Endothelial cell of umbilical vein (primary cell): ENCODE measurements around the gene BRD2. TPM values are rescaled to one million over a fixed set of nuclear protein-coding genes. Genes with fewer than 3 reads are reported as not detected.

ENCODE experiments used
- BruUV-seq: library from RNA; stranded (reverse); fragments of 400-500 nt; replicated peaks from 2 replicates; lab custom pipeline; 2021; lab: Mats Ljungman, UMichigan
- CTCF ChIA-PET: fragments of 300-600, 350-600 bp; sonication (Branson Sonifier 250); formaldehyde crosslinking; loops from one replicate; lab custom pipeline; 2021; ENCODE audit warnings: antibody characterized with exemption, inconsistent platforms; lab: Charles Lee
- POLR2A ChIA-PET: fragments of 300-600, 350-600 bp; sonication (Branson Sonifier 250); formaldehyde crosslinking; loops from one replicate; lab custom pipeline; 2021; ENCODE audit warnings: antibody characterized with exemption, inconsistent platforms; lab: Charles Lee
- DNase-seq: peaks from one replicate; pipeline ENCODE4 v3.0.0-alpha.2; 2011; ENCODE audit warnings: low read depth, low spot score
- FAIRE-seq: peaks from 2 replicates; lab custom pipeline; 2011; peaks lifted over from hg19 to GRCh38; lab: Jason Lieb, UNC
- H2AFZ ChIP-seq: 2 replicates; pipeline ENCODE4 v1.6.0; 2012; ENCODE audit warnings: low read depth, low read length, control low read depth, inconsistent platforms
- H3K27ac ChIP-seq: 2 replicates; pipeline ENCODE4 v1.5.1; 2011; ENCODE audit warnings: low read depth, mild to moderate bottlenecking, control low read depth, low read length, moderate library complexity; ENCODE audit not compliant: insufficient read depth
- H3K27me3 ChIP-seq, 2 experiments: 2 replicates each; pipeline versions ENCODE4 v1.6.0 to v1.6.1; 2011; ENCODE audit warnings: low read length in 2 of 2, mixed read lengths in 1 of 2; ENCODE audit not compliant: control insufficient read depth in 2 of 2, insufficient read depth in 2 of 2
- H3K36me3 ChIP-seq, 2 experiments: 2 replicates in 1 of 2; 3 replicates in 1 of 2; pipeline ENCODE4 v1.5.1; 2011; ENCODE audit warnings: low read length in 2 of 2, mild to moderate bottlenecking in 1 of 2, moderate library complexity in 1 of 2; ENCODE audit not compliant: control insufficient read depth in 2 of 2, insufficient read depth in 2 of 2; ENCODE audit errors: extremely low read depth in 1 of 2
- H3K4me1 ChIP-seq: 3 replicates; pipeline ENCODE4 v1.5.1; 2011; ENCODE audit warnings: mild to moderate bottlenecking, low read length; ENCODE audit not compliant: control insufficient read depth, insufficient read depth; ENCODE audit errors: extremely low read depth
- H3K4me2 ChIP-seq: 2 replicates; pipeline ENCODE4 v1.6.1; 2011; ENCODE audit warnings: low read length, control low read depth, mixed read lengths; ENCODE audit not compliant: insufficient read depth
- H3K4me3 ChIP-seq, 3 experiments: fragments of 200-600 bp in 1 of 3; sonication (generic), shearing (Covaris generic) in 1 of 3; replicated peaks in 1 of 3; 2 replicates each; pipeline ENCODE4 v1.5.1; 2011 to 2016; ENCODE audit warnings: control low read depth in 3 of 3, low read length in 3 of 3, mild to moderate bottlenecking in 2 of 3, inconsistent platforms in 1 of 3, low read depth in 1 of 3, moderate library complexity in 1 of 3; ENCODE audit not compliant: insufficient read depth in 1 of 3
- H3K79me2 ChIP-seq: 2 replicates; pipeline ENCODE4 v1.6.0; 2012; ENCODE audit warnings: low read length, inconsistent platforms; ENCODE audit not compliant: control insufficient read depth, insufficient read depth
- H3K9ac ChIP-seq: replicated peaks from 2 replicates; pipeline ENCODE3; 2011; ENCODE audit warnings: low read length, control low read depth; ENCODE audit not compliant: insufficient read depth; ENCODE audit errors: extremely low read depth
- H3K9me1 ChIP-seq: replicated peaks from 3 replicates; pipeline ENCODE4 v1.6.0; 2011; ENCODE audit warnings: mild to moderate bottlenecking, low read length; ENCODE audit not compliant: control insufficient read depth, insufficient read depth; ENCODE audit errors: extremely low read depth
- H3K9me3 ChIP-seq: replicated peaks from 2 replicates; pipeline ENCODE4 v1.5.1; 2012; ENCODE audit warnings: low read length, inconsistent platforms; ENCODE audit not compliant: control insufficient read depth, insufficient read depth
- H4K20me1 ChIP-seq: replicated peaks from 2 replicates; pipeline ENCODE3; 2011; ENCODE audit warnings: mild to moderate bottlenecking, low read length; ENCODE audit not compliant: control insufficient read depth, insufficient read depth; ENCODE audit errors: extremely low read depth
- CTCF ChIP-seq, 2 donors: IDR thresholded peaks; 1 replicate in 1 of 2; 2 replicates in 1 of 2; pipeline ENCODE4 v1.5.1; 2011; ENCODE audit warnings: low read length in 2 of 2, mild to moderate bottlenecking in 2 of 2, moderate library complexity in 2 of 2, control low read depth in 1 of 2, inconsistent platforms in 1 of 2, low read depth in 1 of 2; ENCODE audit not compliant: insufficient read depth in 1 of 2; ENCODE audit errors: extremely low read depth in 1 of 2
- EZH2 ChIP-seq: IDR thresholded peaks from 2 replicates; pipeline ENCODE4 v1.6.1; 2012; ENCODE audit warnings: borderline replicate concordance, low read depth, mild to moderate bottlenecking, moderate library complexity, low read length, inconsistent platforms; ENCODE audit not compliant: severe bottlenecking
- FOS ChIP-seq: IDR thresholded peaks from 2 replicates; pipeline ENCODE4 v1.6.1; 2011; ENCODE audit warnings: mild to moderate bottlenecking, low read length, moderate library complexity, borderline replicate concordance; ENCODE audit not compliant: insufficient read depth
- GATA2 ChIP-seq: IDR thresholded peaks from 2 replicates; pipeline ENCODE4 v1.7.0; 2011; ENCODE audit warnings: low read depth, mild to moderate bottlenecking, moderate library complexity, mixed read lengths, low read length; ENCODE audit not compliant: insufficient read length, insufficient read depth
- JUN ChIP-seq: IDR thresholded peaks from 2 replicates; pipeline ENCODE4 v1.6.1; 2011; ENCODE audit warnings: borderline replicate concordance, low read depth; ENCODE audit not compliant: insufficient read length, insufficient read depth
- MAX ChIP-seq: IDR thresholded peaks from 2 replicates; pipeline ENCODE4 v1.6.1; 2011; ENCODE audit not compliant: insufficient read depth, insufficient read length
- MYC ChIP-seq: IDR thresholded peaks from one replicate; pipeline ENCODE4 v1.6.1; 2011; ENCODE audit warnings: mild to moderate bottlenecking, low read depth, low read length
- POLR2A ChIP-seq: IDR thresholded peaks from 2 replicates; pipeline ENCODE4 v1.6.1; 2012; ENCODE audit warnings: low read depth, mild to moderate bottlenecking, control low read depth, low read length
- POLR2AphosphoS5 ChIP-seq: IDR thresholded peaks from 2 replicates; pipeline ENCODE4 v1.6.1; 2012; ENCODE audit warnings: low read depth, mild to moderate bottlenecking, control low read depth, low read length, moderate library complexity; ENCODE audit not compliant: insufficient read depth
- dilution Hi-C: fragments of 300-500 bp; cut with MboI; formaldehyde crosslinking; loops from one replicate; pipeline ENCODE4 v1.15.0; 2019; ENCODE audit warnings: low sequenced_read_pairs; ENCODE audit not compliant: extremely low pct_ligation_motif_present
- intact Hi-C: fragments of 100-400 bp; cut with micrococcal nuclease; formaldehyde crosslinking; loops from one replicate; pipeline ENCODE4 v1.10.0; 2022
- polyA plus RNA-seq, 4 experiments: library from polyadenylated mRNA; depleted of rRNA in 3 of 4; stranded (reverse) in 3 of 4; unstranded in 1 of 4; fragments of >200 nt; gene quantifications; 2 replicates each; pipeline versions ENCODE4 v1.2.1 to v1.2.3, GENCODE V29; 2011 to 2012; ENCODE audit warnings: missing spikeins in 1 of 4
- total RNA-seq: library from RNA; stranded (reverse); gene quantifications from 2 replicates; pipeline ENCODE4 v1.2.3, GENCODE V29; 2021

Gene BRD2
- total and polyA plus RNA-seq, 2 donors (not counting 3 experiments of a cell fraction or from before 2014, with no cell fraction given): 131 to 197 TPM

- TF ChIP-seq GATA2 (no peak), POLR2A (no peak), CTCF (IDR thresholded peaks at IDR 0.05; ENCODE audit: extremely low read depth in 1 of 2, insufficient read depth in 1 of 2, low read depth in 1 of 2, low read length in 2 of 2) (no peak), MAX (no peak), FOS (no peak), JUN (no peak), MYC (no peak), EZH2 (no peak), POLR2AphosphoS5 (no peak)
- H3K27ac ChIP-seq: no peak overlapping the region
- FAIRE-seq (no peak), DNase-seq (no peak)
- H3K9ac ChIP-seq: no peak overlapping the region
- H3K79me2 ChIP-seq: no peaks in the 10 kb centered on the region
- H4K20me1 ChIP-seq: no peaks in the 10 kb centered on the region
- intact Hi-C loops: no loop called here
- dilution Hi-C loops: no loop called here
- no peaks in the 10 kb centered on the region for H3K9me1 ChIP-seq
- H3K4me1 ChIP-seq: peaks cover 8% of the 10 kb centered on the region
- H2AFZ ChIP-seq: no peak overlapping the region
- BruUV-seq: no TSS peak
- no peaks in the 10 kb centered on the region for H3K9me3 ChIP-seq
- peaks cover 12 to 33% of the 10 kb centered on the region in 2 experiments for H3K27me3 ChIP-seq
- no peak overlapping the region for H3K4me2 ChIP-seq
- ChIA-PET POLR2A (no interaction called here), CTCF (interaction anchor here (1.1 to 6.7 kb wide), 7 partner anchors 12 to 231 kb away, joined by 3 to 88 read pairs (median 7); no protein-coding TSS in a partner anchor)
- H3K36me3 ChIP-seq: no peaks in the 10 kb centered on the region
- H3K4me3 ChIP-seq: no peak overlapping the region
Measured at GRCh38 chr6:33017018-33017417, 48.6 kb downstream of the BRD2 start.
